HG03064 (cell line): ENCODE measurements around the gene MPHOSPH9.

Source experiments
- ATAC-seq: cut with Tn5 transposase; IDR thresholded peaks from one replicate; pipeline ENCODE4 v1.9.1; 2021; ENCODE audit warnings: low read depth; ENCODE audit not compliant: unreplicated experiment

The MPHOSPH9 gene

GRCh38 chr12:123106640-123107359 is 126.1 kb downstream of the MPHOSPH9 start:
- ATAC-seq: no peak

GRCh38 chr12:123105211-123105826 is 127.6 kb downstream of the MPHOSPH9 start:
- no peak for ATAC-seq

GRCh38 chr12:123104809-123105208 is 128.1 kb downstream of the MPHOSPH9 start:
- no peak for ATAC-seq
